Uterus (tissue), 2 donors: ENCODE measurements around the gene SLC22A23.

Experiments
- POLR2A ChIP-seq, 2 donors: fragments of 450-650 bp; IDR thresholded peaks; one replicate each; pipeline ENCODE4 v1.6.1; 2016; ENCODE audit warnings: antibody characterized with exemption in 2 of 2, mild to moderate bottlenecking in 1 of 2, moderate library complexity in 1 of 2
- TF ChIP-seq, protein P1 (sequence below), 4 experiments: fragments of 200-600 bp in 2 of 4; fragments of 450-650 bp in 2 of 4; sonication (generic) in 2 of 4; IDR thresholded peaks; one replicate each; pipeline ENCODE4 v1.5.1; 2016 to 2019; ENCODE audit warnings: antibody characterized with exemption in 4 of 4, mild to moderate bottlenecking in 2 of 4, moderate library complexity in 1 of 4

- TF ChIP-seq, protein P1, sequence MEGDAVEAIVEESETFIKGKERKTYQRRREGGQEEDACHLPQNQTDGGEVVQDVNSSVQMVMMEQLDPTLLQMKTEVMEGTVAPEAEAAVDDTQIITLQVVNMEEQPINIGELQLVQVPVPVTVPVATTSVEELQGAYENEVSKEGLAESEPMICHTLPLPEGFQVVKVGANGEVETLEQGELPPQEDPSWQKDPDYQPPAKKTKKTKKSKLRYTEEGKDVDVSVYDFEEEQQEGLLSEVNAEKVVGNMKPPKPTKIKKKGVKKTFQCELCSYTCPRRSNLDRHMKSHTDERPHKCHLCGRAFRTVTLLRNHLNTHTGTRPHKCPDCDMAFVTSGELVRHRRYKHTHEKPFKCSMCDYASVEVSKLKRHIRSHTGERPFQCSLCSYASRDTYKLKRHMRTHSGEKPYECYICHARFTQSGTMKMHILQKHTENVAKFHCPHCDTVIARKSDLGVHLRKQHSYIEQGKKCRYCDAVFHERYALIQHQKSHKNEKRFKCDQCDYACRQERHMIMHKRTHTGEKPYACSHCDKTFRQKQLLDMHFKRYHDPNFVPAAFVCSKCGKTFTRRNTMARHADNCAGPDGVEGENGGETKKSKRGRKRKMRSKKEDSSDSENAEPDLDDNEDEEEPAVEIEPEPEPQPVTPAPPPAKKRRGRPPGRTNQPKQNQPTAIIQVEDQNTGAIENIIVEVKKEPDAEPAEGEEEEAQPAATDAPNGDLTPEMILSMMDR (IDR thresholded peaks at IDR 0.05), result no peak
- no peak for TF ChIP-seq POLR2A (IDR thresholded peaks at IDR 0.05)
Observed at GRCh38 chr6:3305216-3305565, 151.7 kb downstream of the SLC22A23 start.
